K562 (cell line): ENCODE measurements around the gene GRIK1. TPM values are rescaled to one million over a fixed set of nuclear protein-coding genes. Genes with fewer than 3 reads are reported as not detected.

ENCODE experiments used
- ATAC-seq: fragments of 200-7000 bp; cut with Tn5 transposase; 3 replicates; pipeline ENCODE4 v1.9.1; 2020; ENCODE audit warnings: moderate library complexity
- BruUV-seq: library from RNA; stranded (reverse); fragments of 400-500 nt; replicated peaks from 2 replicates; lab custom pipeline; 2021; lab: Mats Ljungman, UMichigan
- CTCF ChIA-PET: fragments of 300-600 bp; formaldehyde crosslinking; extraction: SDS; loops from one replicate; lab custom pipeline; 2021; ENCODE audit warnings: low intra/inter-chr PET ratio; lab: Yijun Ruan, JAX
- POLR2A ChIA-PET: fragments of 300-600, 350-650 bp; sonication (Branson Sonifier 250); formaldehyde crosslinking; extraction: SDS; loops from one replicate; lab custom pipeline; 2021; ENCODE audit warnings: antibody characterized with exemption, inconsistent platforms; lab: Yijun Ruan, JAX
- DNase-seq, 4 experiments: peaks; one replicate each; pipeline versions ENCODE4 v3.0.0 to v3.0.0-alpha.2; 2011 to 2018; ENCODE audit warnings: low spot score in 3 of 4, mixed read lengths in 3 of 4; ENCODE audit errors: extremely low read depth in 1 of 4
- FAIRE-seq: peaks from 2 replicates; lab custom pipeline; 2011; peaks lifted over from hg19 to GRCh38; lab: Jason Lieb, UNC
- H2AFZ ChIP-seq: 2 replicates; pipeline ENCODE4 v1.6.0; 2011; ENCODE audit warnings: low read depth, low read length, control low read depth, inconsistent platforms
- H3K27ac ChIP-seq: fragments of 200-600 bp; 3 replicates; pipeline ENCODE4 v1.8.0; 2011; ENCODE audit warnings: low read depth, mild to moderate bottlenecking, control low read depth, inconsistent platforms, low read length, moderate library complexity, mixed read lengths; ENCODE audit errors: extremely low read depth
- H3K27me3 ChIP-seq, 2 experiments: fragments of 300-600 bp in 1 of 2; 2 replicates in 1 of 2; 3 replicates in 1 of 2; pipeline versions ENCODE4 v1.6.0 to v1.8.0; 2011; ENCODE audit warnings: inconsistent platforms in 2 of 2, low read length in 2 of 2, mild to moderate bottlenecking in 1 of 2, mixed read lengths in 1 of 2, moderate library complexity in 1 of 2; ENCODE audit not compliant: control insufficient read depth in 2 of 2, insufficient read depth in 2 of 2
- H3K36me3 ChIP-seq: fragments of 300-600 bp; 3 replicates; pipeline ENCODE4 v1.8.0; 2011; ENCODE audit warnings: mild to moderate bottlenecking, low read length, inconsistent platforms; ENCODE audit not compliant: control insufficient read depth, insufficient read depth
- H3K4me1 ChIP-seq, 2 experiments: fragments of 200-600 bp in 1 of 2; replicated peaks in 1 of 2; 2 replicates in 1 of 2; 3 replicates in 1 of 2; pipeline versions ENCODE4 v1.5.1 to v1.8.0; 2011; ENCODE audit warnings: inconsistent platforms in 2 of 2, low read length in 2 of 2, mild to moderate bottlenecking in 1 of 2, mixed read lengths in 1 of 2, moderate library complexity in 1 of 2; ENCODE audit not compliant: control insufficient read depth in 2 of 2, insufficient read depth in 2 of 2
- H3K4me2 ChIP-seq: 2 replicates; pipeline ENCODE4 v1.6.1; 2011; ENCODE audit warnings: low read length, control low read depth, inconsistent platforms, mixed read lengths; ENCODE audit not compliant: insufficient read depth
- H3K4me3 ChIP-seq: fragments of 200-600 bp; sonication (generic), shearing (Covaris generic); 2 replicates; pipeline ENCODE4 v1.5.1; 2016; ENCODE audit warnings: control low read depth, inconsistent platforms
- H3K79me2 ChIP-seq: fragments of 200-600 bp; 3 replicates; pipeline ENCODE4 v1.8.0; 2011; ENCODE audit warnings: low read length, inconsistent platforms; ENCODE audit not compliant: control insufficient read depth, insufficient read depth
- H3K9ac ChIP-seq, 2 experiments: 2 replicates each; pipeline versions ENCODE4 v1.6.0 to v1.6.1; 2011; ENCODE audit warnings: low read depth in 2 of 2, low read length in 2 of 2, control low read depth in 1 of 2, inconsistent platforms in 1 of 2, mild to moderate bottlenecking in 1 of 2, mixed read lengths in 1 of 2; ENCODE audit not compliant: insufficient read depth in 1 of 2
- H3K9me1 ChIP-seq: one replicate; pipeline ENCODE4 v1.6.0; 2011; ENCODE audit warnings: inconsistent platforms, mild to moderate bottlenecking, low read length, moderate library complexity; ENCODE audit not compliant: control insufficient read depth, insufficient read depth
- H3K9me3 ChIP-seq: replicated peaks from 2 replicates; pipeline ENCODE4 v1.5.1; 2011; ENCODE audit warnings: low read depth, low read length, inconsistent platforms; ENCODE audit not compliant: control insufficient read depth, insufficient read depth
- H4K20me1 ChIP-seq: replicated peaks from 2 replicates; pipeline ENCODE4 v1.6.1; 2011; ENCODE audit warnings: low read length, inconsistent platforms, mixed read lengths; ENCODE audit not compliant: control insufficient read depth, insufficient read depth
- ATF3 ChIP-seq, 2 experiments: fragments of 450-650 bp in 1 of 2; sonication (generic) in 1 of 2; formaldehyde crosslinking in 1 of 2; IDR thresholded peaks in 1 of 2; conservative IDR thresholded peaks in 1 of 2; 2 replicates each; pipeline versions ENCODE4 v1.6.1 to v1.8.1; 2016 to 2023; ENCODE audit warnings: mild to moderate bottlenecking in 2 of 2, moderate library complexity in 2 of 2, inconsistent platforms in 1 of 2, missing genetic modification reagents in 1 of 2
- C11orf30 ChIP-seq: fragments of 450-650 bp; IDR thresholded peaks from 2 replicates; pipeline ENCODE4 v1.6.1; 2016; ENCODE audit warnings: low read depth, mild to moderate bottlenecking
- DACH1 ChIP-seq: fragments of 450-650 bp; IDR thresholded peaks from 2 replicates; pipeline ENCODE4 v1.6.1; 2018; ENCODE audit not compliant: partially characterized antibody
- MAFF ChIP-seq: IDR thresholded peaks from 2 replicates; pipeline ENCODE4 v1.6.1; 2012; ENCODE audit warnings: low read length, improper control_type of control experiment
- MCM3 ChIP-seq: fragments of 450-650 bp; IDR thresholded peaks from 2 replicates; pipeline ENCODE4 v1.6.1; 2016
- MED1 ChIP-seq: sonication (generic); formaldehyde crosslinking; IDR thresholded peaks from 2 replicates; pipeline ENCODE4 v1.8.1; 2023; ENCODE audit warnings: missing genetic modification reagents, borderline replicate concordance
- MEF2D ChIP-seq: conservative IDR thresholded peaks from 2 replicates; pipeline ENCODE4 v1.6.1; 2016; ENCODE audit warnings: low read depth, missing genetic modification characterization, missing compliant biosample characterization
- TAF7 ChIP-seq: fragments of 450-650 bp; IDR thresholded peaks from 2 replicates; pipeline ENCODE4 v1.6.1; 2016; ENCODE audit warnings: missing genetic modification characterization, missing compliant biosample characterization
- TBL1XR1 ChIP-seq, 2 experiments: IDR thresholded peaks; 2 replicates each; pipeline ENCODE4 v1.6.1; 2012; ENCODE audit warnings: improper control_type of control experiment in 2 of 2, low read length in 2 of 2, mild to moderate bottlenecking in 1 of 2
- ZBED1 ChIP-seq: IDR thresholded peaks from 2 replicates; pipeline ENCODE4 v1.6.1; 2014
- ZNF316 ChIP-seq: fragments of 450-650 bp; IDR thresholded peaks from 2 replicates; pipeline ENCODE4 v1.6.1; 2016
- ZNF780A ChIP-seq: fragments of 250-450 bp; sonication (Bioruptor Pico); IDR thresholded peaks from 2 replicates; pipeline ENCODE4 v1.5.0; 2021; ENCODE audit warnings: mild to moderate bottlenecking
- WGBS: fragments of 100-300 bp; shearing (Covaris generic); methylation state at CpG from one replicate; pipeline ENCODE4 v1.1.6; 2016; ENCODE audit warnings: low coverage, mixed read lengths; ENCODE audit not compliant: insufficient coverage; ENCODE audit errors: missing lambda C conversion rate; 5-methylcytosine and 5-hydroxymethylcytosine counted together
- in situ Hi-C: fragments of 300-500 bp; cut with MboI; formaldehyde crosslinking; loops from 4 replicates; pipeline ENCODE4 v1.15.0; 2018; ENCODE audit warnings: inconsistent platforms, mixed read lengths
- intact Hi-C: fragments of 100-400 bp; cut with micrococcal nuclease; formaldehyde crosslinking; loops from 2 replicates; pipeline ENCODE4 v1.14.2; 2022
- polyA plus RNA-seq, 8 experiments: library from polyadenylated mRNA; depleted of rRNA in 4 of 8; stranded (reverse) in 5 of 8; unstranded in 3 of 8; fragments of >200 nt; fragmentation: Nextera tagmentation in 2 of 8; fragmentation: Illumina TruSeq in 1 of 8; extraction: Ambion mirVana in 2 of 8; extraction: Trizol in 1 of 8; gene quantifications; 2 replicates each; pipeline versions ENCODE4 v1.2.1 to v1.2.3, GENCODE V29; 2011 to 2014; ENCODE audit warnings: inconsistent platforms in 1 of 8, missing spikeins in 1 of 8
- total RNA-seq, 7 experiments: library from RNA; depleted of rRNA in 6 of 7; stranded (reverse); fragments of >200 nt in 6 of 7; fragmentation: Illumina TruSeq in 2 of 7; extraction: Trizol in 2 of 7; gene quantifications; 2 replicates each; pipeline versions ENCODE4 v1.2.1 to v1.2.3, GENCODE V29; 2011 to 2021; ENCODE audit warnings: low replicate concordance in 1 of 7
- TF ChIP-seq, protein P1 (sequence below): fragments of 450-650 bp; formaldehyde crosslinking; IDR thresholded peaks from 2 replicates; pipeline ENCODE4 v1.4.0; 2020; ENCODE audit warnings: mild to moderate bottlenecking
- TF ChIP-seq, protein P2 (sequence below): sonication (generic); formaldehyde crosslinking; IDR thresholded peaks from 2 replicates; pipeline ENCODE4 v1.8.0; 2022; ENCODE audit warnings: mild to moderate bottlenecking, missing genetic modification reagents
- TF ChIP-seq, protein P3 (sequence below): fragments of 450-650 bp; formaldehyde crosslinking; IDR thresholded peaks from 2 replicates; pipeline ENCODE4 v1.4.0; 2022; ENCODE audit warnings: mild to moderate bottlenecking, moderate library complexity

GRIK1 gene
- total and polyA plus RNA-seq, 9 of the 15 experiments (the other 6 are each of a cell fraction or from before 2014, with no cell fraction given): 0.17 to 2.8 (median 0.53) TPM

DNA sequence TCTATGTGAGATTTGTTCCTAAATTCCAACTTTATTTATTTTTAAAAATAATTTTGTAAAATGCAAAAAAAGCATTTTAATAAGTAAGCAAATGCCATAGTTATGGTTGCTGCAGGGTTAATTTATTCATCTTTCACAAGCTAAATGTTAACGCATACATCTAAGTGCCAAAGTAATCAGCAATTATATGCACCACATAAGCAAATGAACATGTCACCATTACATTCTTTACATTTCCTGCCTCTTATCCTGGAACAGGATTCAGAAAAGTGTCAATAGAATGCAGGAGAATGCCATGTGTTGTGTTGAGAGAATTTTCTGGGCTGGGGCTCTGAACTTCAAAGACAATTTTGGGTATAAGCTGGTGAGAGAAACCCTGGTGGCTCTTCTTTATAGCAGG lies 136.6 kb downstream of the GRIK1 start (continued):
- TF ChIP-seq, protein P1, sequence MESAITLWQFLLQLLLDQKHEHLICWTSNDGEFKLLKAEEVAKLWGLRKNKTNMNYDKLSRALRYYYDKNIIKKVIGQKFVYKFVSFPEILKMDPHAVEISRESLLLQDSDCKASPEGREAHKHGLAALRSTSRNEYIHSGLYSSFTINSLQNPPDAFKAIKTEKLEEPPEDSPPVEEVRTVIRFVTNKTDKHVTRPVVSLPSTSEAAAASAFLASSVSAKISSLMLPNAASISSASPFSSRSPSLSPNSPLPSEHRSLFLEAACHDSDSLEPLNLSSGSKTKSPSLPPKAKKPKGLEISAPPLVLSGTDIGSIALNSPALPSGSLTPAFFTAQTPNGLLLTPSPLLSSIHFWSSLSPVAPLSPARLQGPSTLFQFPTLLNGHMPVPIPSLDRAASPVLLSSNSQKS: no peak
- TF ChIP-seq MEF2D (tag): no peak
- no peak for TF ChIP-seq ZBED1
- TF ChIP-seq, protein P2, sequence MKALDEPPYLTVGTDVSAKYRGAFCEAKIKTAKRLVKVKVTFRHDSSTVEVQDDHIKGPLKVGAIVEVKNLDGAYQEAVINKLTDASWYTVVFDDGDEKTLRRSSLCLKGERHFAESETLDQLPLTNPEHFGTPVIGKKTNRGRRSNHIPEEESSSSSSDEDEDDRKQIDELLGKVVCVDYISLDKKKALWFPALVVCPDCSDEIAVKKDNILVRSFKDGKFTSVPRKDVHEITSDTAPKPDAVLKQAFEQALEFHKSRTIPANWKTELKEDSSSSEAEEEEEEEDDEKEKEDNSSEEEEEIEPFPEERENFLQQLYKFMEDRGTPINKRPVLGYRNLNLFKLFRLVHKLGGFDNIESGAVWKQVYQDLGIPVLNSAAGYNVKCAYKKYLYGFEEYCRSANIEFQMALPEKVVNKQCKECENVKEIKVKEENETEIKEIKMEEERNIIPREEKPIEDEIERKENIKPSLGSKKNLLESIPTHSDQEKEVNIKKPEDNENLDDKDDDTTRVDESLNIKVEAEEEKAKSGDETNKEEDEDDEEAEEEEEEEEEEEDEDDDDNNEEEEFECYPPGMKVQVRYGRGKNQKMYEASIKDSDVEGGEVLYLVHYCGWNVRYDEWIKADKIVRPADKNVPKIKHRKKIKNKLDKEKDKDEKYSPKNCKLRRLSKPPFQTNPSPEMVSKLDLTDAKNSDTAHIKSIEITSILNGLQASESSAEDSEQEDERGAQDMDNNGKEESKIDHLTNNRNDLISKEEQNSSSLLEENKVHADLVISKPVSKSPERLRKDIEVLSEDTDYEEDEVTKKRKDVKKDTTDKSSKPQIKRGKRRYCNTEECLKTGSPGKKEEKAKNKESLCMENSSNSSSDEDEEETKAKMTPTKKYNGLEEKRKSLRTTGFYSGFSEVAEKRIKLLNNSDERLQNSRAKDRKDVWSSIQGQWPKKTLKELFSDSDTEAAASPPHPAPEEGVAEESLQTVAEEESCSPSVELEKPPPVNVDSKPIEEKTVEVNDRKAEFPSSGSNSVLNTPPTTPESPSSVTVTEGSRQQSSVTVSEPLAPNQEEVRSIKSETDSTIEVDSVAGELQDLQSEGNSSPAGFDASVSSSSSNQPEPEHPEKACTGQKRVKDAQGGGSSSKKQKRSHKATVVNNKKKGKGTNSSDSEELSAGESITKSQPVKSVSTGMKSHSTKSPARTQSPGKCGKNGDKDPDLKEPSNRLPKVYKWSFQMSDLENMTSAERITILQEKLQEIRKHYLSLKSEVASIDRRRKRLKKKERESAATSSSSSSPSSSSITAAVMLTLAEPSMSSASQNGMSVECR (CRISPR knock-in tag): no peak
- no peak for TF ChIP-seq ZNF780A (CRISPR knock-in tag)

- DNase-seq: no peak
- Histone ChIP-seq H3K27ac (no peak overlapping the region), H3K9me3 (no peaks in the 10 kb centered on the region), H3K27me3 (no peaks in the 10 kb centered on the region), H3K9me1 (no peaks in the 10 kb centered on the region), H3K4me1 (no peaks in the 10 kb centered on the region), H3K79me2 (no peaks in the 10 kb centered on the region), H4K20me1 (no peaks in the 10 kb centered on the region), H3K4me3 (no peak overlapping the region), H2AFZ (no peak overlapping the region), H3K4me2 (no peak overlapping the region), H3K36me3 (no peaks in the 10 kb centered on the region), H3K9ac (no peak overlapping the region)
- intact Hi-C loops (no loop called here), in situ Hi-C loops (no loop called here)
- BruUV-seq: no TSS peak
- POLR2A ChIA-PET: interaction anchor here (1.1 kb wide), 1 partner anchor 166 kb away, joined by 4 read pairs; no protein-coding TSS in a partner anchor
- CTCF ChIA-PET: no interaction called here
- no peak for ATAC-seq
- WGBS: 5% methylated on average over 4 of the region's 4 CpGs
- FAIRE-seq: no peak
- TF ChIP-seq, protein P3, sequence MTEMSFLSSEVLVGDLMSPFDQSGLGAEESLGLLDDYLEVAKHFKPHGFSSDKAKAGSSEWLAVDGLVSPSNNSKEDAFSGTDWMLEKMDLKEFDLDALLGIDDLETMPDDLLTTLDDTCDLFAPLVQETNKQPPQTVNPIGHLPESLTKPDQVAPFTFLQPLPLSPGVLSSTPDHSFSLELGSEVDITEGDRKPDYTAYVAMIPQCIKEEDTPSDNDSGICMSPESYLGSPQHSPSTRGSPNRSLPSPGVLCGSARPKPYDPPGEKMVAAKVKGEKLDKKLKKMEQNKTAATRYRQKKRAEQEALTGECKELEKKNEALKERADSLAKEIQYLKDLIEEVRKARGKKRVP (CRISPR knock-in tag): no peak
- TF ChIP-seq MCM3: no peak
- TF ChIP-seq ZNF316: peak; percentile 69
- TF ChIP-seq DACH1: peak; percentile 11
- TF ChIP-seq MAFF: peak; percentile 47; the same call in 1 of the 2 replicates
- peak; percentile 56; the same call in 1 of the 2 replicates for TF ChIP-seq C11orf30
- no peak for TF ChIP-seq TAF7 (tag)
- no peak for TF ChIP-seq ATF3 (IDR thresholded peaks at IDR 0.05)
- TF ChIP-seq ATF3 (CRISPR knock-in tag; conservative IDR thresholded peaks at IDR 0.05): no peak
- no peak for TF ChIP-seq TBL1XR1 (IDR thresholded peaks at IDR 0.05; ENCODE audit: low read length in 2 of 2)
- TF ChIP-seq MED1 (CRISPR knock-in tag): no peak
Measured at GRCh38 chr21:29801122-29801521, 138.7 kb downstream of the GRIK1 start.
